ENCODE data around the gene PF4V1. TPM values are rescaled to one million over a fixed set of nuclear protein-coding genes. Genes with fewer than 3 reads are reported as not detected.

The PF4V1 gene
- total RNA-seq, 1 experiment from 2014 or later, result not detected

GRCh38 chr4:73855406-73855805 is 2.3 kb downstream of the PF4V1 start:
- no peaks in the 10 kb centered on the region for H3K36me3 Mint-ChIP-seq (ENCODE audit: insufficient read depth, unreplicated experiment)
- H3K9me3 Mint-ChIP-seq (ENCODE audit: unreplicated experiment), result no peaks in the 10 kb centered on the region
- CTCF ChIA-PET, result interaction anchor here (1.1 to 3.6 kb wide), 2 partner anchors 9 to 65 kb away, joined by 3 to 25 read pairs; no protein-coding TSS in a partner anchor
- POLR2A ChIA-PET, result interaction anchor here (0.6 to 1.1 kb wide), 3 partner anchors 15 to 595 kb away, joined by 3 to 4 read pairs (median 3); no protein-coding TSS in a partner anchor
- intact Hi-C loops (cut with micrococcal nuclease), result no loop called here
- TF ChIP-seq CTCF (IDR thresholded peaks at IDR 0.05; ENCODE audit: unreplicated experiment), result no peak
- no TSS peak for BruUV-seq (replicated peaks)
- no peak for DNase-seq (ENCODE audit: unreplicated experiment)
- no peak overlapping the region for H3K4me3 Mint-ChIP-seq (ENCODE audit: unreplicated experiment)
- peaks cover 9% of the 10 kb centered on the region for H3K4me1 Mint-ChIP-seq (ENCODE audit: insufficient read depth, unreplicated experiment)
- no peaks in the 10 kb centered on the region for H3K27me3 Mint-ChIP-seq (ENCODE audit: insufficient read depth, unreplicated experiment)
- H3K27ac Mint-ChIP-seq (ENCODE audit: low read depth, unreplicated experiment), result peak overlapping the region; percentile 73

GRCh38 chr4:73856518-73856917 is 3.4 kb downstream of the PF4V1 start:
- no peak overlapping the region for H3K4me3 Mint-ChIP-seq (ENCODE audit: unreplicated experiment)
- no peaks in the 10 kb centered on the region for H3K27me3 Mint-ChIP-seq (ENCODE audit: insufficient read depth, unreplicated experiment)
- TF ChIP-seq CTCF (IDR thresholded peaks at IDR 0.05; ENCODE audit: unreplicated experiment), result no peak
- H3K27ac Mint-ChIP-seq (ENCODE audit: low read depth, unreplicated experiment), result peak overlapping the region; percentile 23
- intact Hi-C loops (cut with micrococcal nuclease), result no loop called here
- peaks cover 9% of the 10 kb centered on the region for H3K4me1 Mint-ChIP-seq (ENCODE audit: insufficient read depth, unreplicated experiment)
- DNase-seq (ENCODE audit: unreplicated experiment), result peak; percentile 65
- H3K9me3 Mint-ChIP-seq (ENCODE audit: unreplicated experiment), result no peaks in the 10 kb centered on the region
- H3K36me3 Mint-ChIP-seq (ENCODE audit: insufficient read depth, unreplicated experiment), result no peaks in the 10 kb centered on the region
- CTCF ChIA-PET, result interaction anchor here (0.6 to 3.6 kb wide), 5 partner anchors 8 to 515 kb away, joined by 3 to 25 read pairs (median 4); no protein-coding TSS in a partner anchor
- no TSS peak for BruUV-seq (replicated peaks)
- POLR2A ChIA-PET, result interaction anchor here (0.8 to 1.5 kb wide), 6 partner anchors 10 to 278 kb away, joined by 3 to 7 read pairs (median 4); no protein-coding TSS in a partner anchor

- H3K4me1 Mint-ChIP-seq (ENCODE audit: insufficient read depth, unreplicated experiment), result peaks cover 9% of the 10 kb centered on the region
Measured at GRCh38 chr4:73859614-73860088, 6.6 kb downstream of the PF4V1 start.

More at GRCh38 chr4:73859614-73860088, 6.6 kb downstream of the PF4V1 start:
- POLR2A ChIA-PET, result interaction anchor here (1.3 kb wide), 1 partner anchor 9 kb away, joined by 3 read pairs; the partner anchor contains the start of gene CXCL1
- no peaks in the 10 kb centered on the region for H3K9me3 Mint-ChIP-seq (ENCODE audit: unreplicated experiment)
- no peaks in the 10 kb centered on the region for H3K27me3 Mint-ChIP-seq (ENCODE audit: insufficient read depth, unreplicated experiment)
- DNase-seq (ENCODE audit: unreplicated experiment), result no peak
- H3K36me3 Mint-ChIP-seq (ENCODE audit: insufficient read depth, unreplicated experiment), result no peaks in the 10 kb centered on the region
- BruUV-seq (replicated peaks), result no TSS peak
- H3K27ac Mint-ChIP-seq (ENCODE audit: low read depth, unreplicated experiment), result peak overlapping the region; percentile 42
- intact Hi-C loops (cut with micrococcal nuclease), result no loop called here
- H3K4me3 Mint-ChIP-seq (ENCODE audit: unreplicated experiment), result no peak overlapping the region
- CTCF ChIA-PET, result interaction anchor here (0.6 to 2.5 kb wide), 13 partner anchors 9 to 541 kb away, joined by 3 to 16 read pairs (median 4); partner anchors contain the start of gene CXCL3
- no peak for TF ChIP-seq CTCF (IDR thresholded peaks at IDR 0.05; ENCODE audit: unreplicated experiment)

All from MCF 10A (cell line).